GM12865 (cell line): ENCODE results near the gene EXD2.
"Not testable (repeated sequence)": the region's sequence is repeated elsewhere in the genome, so short reads cannot be mapped to it uniquely, and the experiment has no call there.

ENCODE experiments used
- DNase-seq: peaks from one replicate; pipeline ENCODE4 v3.0.0; 2010; ENCODE audit warnings: low read depth
- H3K4me3 ChIP-seq: 2 replicates; pipeline ENCODE4 v1.5.1; 2011; ENCODE audit warnings: mild to moderate bottlenecking, low read depth, low read length, control low read depth
- CTCF ChIP-seq: IDR thresholded peaks from 2 replicates; pipeline ENCODE4 v1.5.1; 2011; ENCODE audit warnings: low read length, control low read depth, low read depth, inconsistent platforms; ENCODE audit not compliant: insufficient read depth; ENCODE audit errors: missing control alignments

The EXD2 gene

DNA sequence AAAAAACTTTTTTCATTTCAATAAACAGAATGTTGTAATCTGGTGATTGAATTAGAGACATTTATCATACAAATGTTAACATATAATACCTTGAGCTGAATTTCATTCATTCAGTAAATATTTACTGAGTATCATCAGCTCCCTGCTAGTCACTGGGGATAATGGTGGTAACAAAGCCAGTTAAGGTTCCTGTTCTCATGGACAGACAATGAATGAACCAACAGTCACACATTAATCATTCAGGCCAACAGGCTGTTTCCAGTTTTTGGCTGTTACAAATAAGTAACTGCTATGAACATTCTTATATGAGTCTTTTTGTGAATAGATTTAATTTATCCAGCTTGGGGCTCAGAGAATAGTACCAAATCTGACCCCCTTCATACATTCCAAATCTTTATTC is 13.5 kb downstream of the EXD2 start:
- DNase-seq = no peak
- no peak overlapping the region for H3K4me3 ChIP-seq
- TF ChIP-seq CTCF = no peak

DNA sequence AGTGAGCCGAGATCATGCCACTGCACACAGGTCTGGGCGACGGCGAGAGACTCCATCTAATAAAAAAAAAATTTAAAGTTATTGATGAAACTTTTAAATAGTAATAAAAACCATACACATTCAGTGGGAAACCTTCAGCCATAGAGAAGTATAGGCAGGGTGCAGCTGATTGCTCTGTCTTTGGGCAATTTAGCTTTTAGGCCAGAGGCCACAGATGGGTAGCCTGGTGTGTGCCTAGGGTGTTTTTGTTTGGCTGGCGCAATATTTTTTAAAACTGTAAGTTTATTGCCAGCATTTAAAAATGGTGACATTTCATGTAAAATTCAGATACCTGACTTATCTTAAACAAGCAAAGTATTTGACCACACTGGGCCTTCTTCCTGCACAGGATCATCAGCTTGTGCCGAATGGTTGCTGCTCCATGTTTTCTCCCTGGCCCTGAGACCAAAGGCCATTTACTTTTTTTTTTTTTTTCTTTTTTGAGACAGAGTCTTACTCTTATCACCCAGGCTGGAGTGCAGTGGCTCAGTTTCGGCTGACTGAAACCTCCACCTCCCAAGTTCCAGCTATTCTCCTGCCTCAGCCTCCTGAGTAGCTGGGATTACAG is 16.2 kb downstream of the EXD2 start:
- DNase-seq = no peak
- no peak overlapping the region for H3K4me3 ChIP-seq
- no peak for TF ChIP-seq CTCF

DNA sequence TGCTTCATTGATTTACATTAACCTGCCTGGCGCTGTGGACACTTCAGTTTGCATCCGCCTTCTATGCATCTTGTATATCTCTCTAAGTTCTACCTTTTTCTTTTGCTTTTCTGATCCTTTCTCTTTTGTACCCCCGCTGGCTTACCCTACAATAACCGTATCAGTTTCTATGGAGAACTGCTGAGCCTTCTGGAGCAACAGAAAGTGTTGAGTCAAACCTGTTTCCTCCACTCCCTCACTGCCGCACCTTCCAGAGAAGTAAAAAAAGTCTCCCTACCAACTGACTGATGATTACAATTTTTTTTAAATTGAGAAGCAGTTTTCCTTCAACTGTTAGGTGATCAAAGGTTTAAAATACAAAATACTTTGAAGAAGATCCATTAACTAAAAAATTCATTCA is 17.4 kb downstream of the EXD2 start:
- DNase-seq = peak; percentile 44
- H3K4me3 ChIP-seq = no peak overlapping the region
- TF ChIP-seq CTCF = no peak

DNA sequence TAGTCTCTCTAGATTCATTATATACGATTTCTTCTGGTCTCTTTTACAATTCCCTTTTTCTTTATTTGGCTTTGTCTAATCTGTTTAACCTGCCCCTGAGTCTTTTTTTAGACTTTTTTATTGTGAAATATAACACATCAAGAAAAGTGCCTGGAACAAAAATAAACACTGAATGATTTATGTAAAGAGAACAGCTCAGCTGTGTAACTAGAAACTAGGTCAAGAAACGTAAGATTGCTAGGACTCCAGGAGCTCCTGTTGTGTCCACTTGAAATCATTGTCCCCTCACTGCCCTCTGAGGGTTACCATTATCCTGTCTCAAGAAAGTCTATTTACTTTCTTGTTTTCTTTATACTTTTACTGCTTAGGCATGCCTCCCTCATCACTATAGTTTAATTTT is 23.1 kb downstream of the EXD2 start:
- no peak for DNase-seq
- H3K4me3 ChIP-seq = no peak overlapping the region
- TF ChIP-seq CTCF = no peak

GRCh38 chr14:69217663-69218062 is 26.4 kb downstream of the EXD2 start:
- not testable (repeated sequence) for DNase-seq

DNA sequence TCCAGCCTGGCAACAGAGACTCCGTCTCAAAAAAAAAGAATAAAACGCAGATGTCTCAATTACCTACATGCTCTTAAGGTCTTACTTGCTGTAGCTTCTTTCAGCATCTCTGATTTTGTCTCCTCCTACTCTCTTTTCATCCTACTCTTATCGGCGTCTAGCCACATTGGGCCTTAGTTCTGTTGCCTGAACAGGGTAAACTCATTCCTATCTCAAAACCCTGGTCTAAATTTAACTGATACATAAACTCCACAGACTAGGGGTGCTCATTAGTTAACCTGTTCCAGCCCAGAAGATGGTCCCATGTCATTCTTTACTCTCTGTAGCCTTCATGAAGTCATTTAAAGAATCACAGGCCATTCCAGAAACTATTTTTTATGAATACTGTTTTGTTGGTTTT is 33.6 kb downstream of the EXD2 start:
- no peak for TF ChIP-seq CTCF
- DNase-seq = no peak
- H3K4me3 ChIP-seq = no peak overlapping the region

More at GRCh38 chr14:69217663-69218062, 26.4 kb downstream of the EXD2 start:
- not testable (repeated sequence) for H3K4me3 ChIP-seq

DNA sequence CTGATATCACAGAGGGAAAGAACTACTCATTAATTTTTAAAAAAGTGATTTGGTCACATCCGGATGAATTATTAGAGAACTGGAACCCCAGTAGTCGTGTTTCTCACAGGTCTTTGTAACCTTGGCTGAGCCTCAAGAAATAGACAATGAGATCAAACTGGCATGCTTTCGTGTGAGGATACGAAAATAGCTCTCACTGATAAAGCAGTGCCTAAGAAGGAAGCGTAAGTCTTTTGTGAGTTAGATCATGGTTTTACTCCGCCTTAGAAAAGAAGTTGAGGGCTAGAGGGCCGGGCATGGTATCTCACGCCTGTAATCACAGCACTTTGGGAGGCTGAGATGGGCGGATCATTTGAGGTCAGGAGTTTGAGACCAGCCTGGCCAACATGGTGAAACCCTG is 34.9 kb downstream of the EXD2 start:
- DNase-seq = no peak
- no peak overlapping the region for H3K4me3 ChIP-seq
- TF ChIP-seq CTCF = no peak

GRCh38 chr14:69226736-69227135 is 35.4 kb downstream of the EXD2 start:
- no peak overlapping the region for H3K4me3 ChIP-seq
- no peak for DNase-seq
- TF ChIP-seq CTCF = no peak
